Measurements from ENCODE around the gene GRK1.

The GRK1 gene

GRCh38 chr13:113653264-113654174, 13.5 kb upstream of the GRK1 start:
- TF ChIP-seq, protein P1, sequence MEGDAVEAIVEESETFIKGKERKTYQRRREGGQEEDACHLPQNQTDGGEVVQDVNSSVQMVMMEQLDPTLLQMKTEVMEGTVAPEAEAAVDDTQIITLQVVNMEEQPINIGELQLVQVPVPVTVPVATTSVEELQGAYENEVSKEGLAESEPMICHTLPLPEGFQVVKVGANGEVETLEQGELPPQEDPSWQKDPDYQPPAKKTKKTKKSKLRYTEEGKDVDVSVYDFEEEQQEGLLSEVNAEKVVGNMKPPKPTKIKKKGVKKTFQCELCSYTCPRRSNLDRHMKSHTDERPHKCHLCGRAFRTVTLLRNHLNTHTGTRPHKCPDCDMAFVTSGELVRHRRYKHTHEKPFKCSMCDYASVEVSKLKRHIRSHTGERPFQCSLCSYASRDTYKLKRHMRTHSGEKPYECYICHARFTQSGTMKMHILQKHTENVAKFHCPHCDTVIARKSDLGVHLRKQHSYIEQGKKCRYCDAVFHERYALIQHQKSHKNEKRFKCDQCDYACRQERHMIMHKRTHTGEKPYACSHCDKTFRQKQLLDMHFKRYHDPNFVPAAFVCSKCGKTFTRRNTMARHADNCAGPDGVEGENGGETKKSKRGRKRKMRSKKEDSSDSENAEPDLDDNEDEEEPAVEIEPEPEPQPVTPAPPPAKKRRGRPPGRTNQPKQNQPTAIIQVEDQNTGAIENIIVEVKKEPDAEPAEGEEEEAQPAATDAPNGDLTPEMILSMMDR (IDR thresholded peaks at IDR 0.05; ENCODE audit: control extremely low read depth, extremely low read depth, low read depth, missing control alignments), result no peak
- no peak for DNase-seq (ENCODE audit: extremely low spot score)
- CTCF ChIA-PET, result no interaction called here
- POLR2A ChIA-PET, result no interaction called here

- TF ChIP-seq, protein P1 (IDR thresholded peaks at IDR 0.05; ENCODE audit: control extremely low read depth, extremely low read depth, low read depth, missing control alignments), result no peak
- ChIA-PET CTCF (no interaction called here), POLR2A (no interaction called here)
- no peak for DNase-seq (ENCODE audit: extremely low spot score)
Observed at GRCh38 chr13:113654175-113654560, 12.9 kb upstream of the GRK1 start.

GRCh38 chr13:113654591-113655345, 12.3 kb upstream of the GRK1 start:
- POLR2A ChIA-PET, result no interaction called here
- DNase-seq (ENCODE audit: extremely low spot score), result no peak
- TF ChIP-seq, protein P1 (IDR thresholded peaks at IDR 0.05; ENCODE audit: control extremely low read depth, extremely low read depth, low read depth, missing control alignments), result no peak
- CTCF ChIA-PET, result no interaction called here

DNA sequence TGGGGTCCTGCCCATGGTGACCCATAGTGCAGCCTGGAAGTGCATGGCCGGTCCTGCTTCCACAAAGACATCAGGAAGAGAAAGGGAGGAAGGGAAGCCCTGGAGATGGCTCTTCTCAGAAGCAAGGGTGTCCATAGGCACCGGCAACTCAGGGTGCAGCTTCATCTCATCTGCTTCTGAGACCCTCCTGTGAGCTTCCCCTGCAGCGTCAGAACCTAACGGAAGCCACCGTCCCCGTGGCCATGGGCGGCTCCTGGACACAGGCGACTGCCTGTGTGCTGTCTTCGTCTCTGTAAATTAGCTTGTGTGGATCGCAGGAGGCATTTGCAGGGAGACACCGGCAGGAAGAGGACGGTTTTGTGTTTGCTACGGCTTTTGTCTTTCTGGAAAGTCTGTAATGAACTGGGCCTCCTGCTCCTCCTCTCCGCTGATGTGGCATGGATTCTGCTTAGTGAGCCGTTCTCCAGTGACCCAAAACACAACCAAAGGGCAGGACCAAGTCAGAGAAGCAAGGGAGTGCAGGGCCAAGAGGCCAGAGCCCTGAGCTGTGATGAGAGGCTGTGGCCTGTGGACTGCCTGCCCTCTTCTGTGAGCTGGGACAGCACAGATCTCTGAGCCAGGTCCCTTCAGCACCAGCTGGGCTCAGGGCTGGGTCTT, 11.5 kb upstream of the GRK1 start:
- TF ChIP-seq, protein P1 (IDR thresholded peaks at IDR 0.05; ENCODE audit: control extremely low read depth, extremely low read depth, low read depth, missing control alignments), result no peak
- DNase-seq (ENCODE audit: extremely low spot score), result no peak
- ChIA-PET POLR2A (no interaction called here), CTCF (no interaction called here)

DNA sequence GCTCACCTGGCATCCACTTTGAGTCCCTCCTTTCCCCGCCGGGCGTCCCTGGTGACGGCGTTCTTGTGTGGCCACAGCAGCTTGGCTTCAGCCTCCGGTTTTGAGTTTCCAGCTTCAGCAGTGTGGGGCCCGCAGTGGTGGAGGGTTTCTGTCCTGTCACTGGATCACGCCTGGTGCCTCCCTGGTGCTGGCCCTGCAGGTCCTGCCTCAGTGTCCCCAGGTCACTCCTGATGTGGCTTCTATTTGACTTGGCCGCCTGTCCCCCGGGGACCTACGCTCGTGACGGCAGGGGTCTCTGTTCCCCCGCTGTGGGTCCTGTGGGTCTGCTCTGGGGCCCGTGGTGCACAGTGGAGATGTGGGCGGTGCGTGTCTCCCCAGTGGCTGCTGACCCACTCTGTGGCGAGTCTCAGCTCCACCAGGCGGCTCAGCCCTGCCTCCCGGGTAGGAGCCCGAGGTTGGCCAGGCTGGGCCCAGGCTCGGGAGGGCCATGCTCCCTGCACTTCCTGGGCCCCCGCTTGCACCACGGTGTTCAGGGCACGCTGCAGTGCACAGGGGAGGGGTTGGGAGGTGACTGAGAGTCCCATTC, 10.9 kb upstream of the GRK1 start:
- DNase-seq (ENCODE audit: extremely low spot score), result no peak
- CTCF ChIA-PET, result no interaction called here
- POLR2A ChIA-PET, result no interaction called here
- TF ChIP-seq, protein P1 (IDR thresholded peaks at IDR 0.05; ENCODE audit: control extremely low read depth, extremely low read depth, low read depth, missing control alignments), result no peak
